ENCODE results near the gene RPS14.
A peak's percentile ranks its signal among the peaks of the same experiment; 100 is the strongest.
"Not testable (repeated sequence)": the region's sequence is repeated elsewhere in the genome, so short reads cannot be mapped to it uniquely, and the experiment has no call there.

The RPS14 gene

GRCh38 chr5:150479416-150479815, 29.9 kb upstream of the RPS14 start:
- no peak for DNase-seq

- DNase-seq, result not testable (repeated sequence)
Observed at GRCh38 chr5:150476568-150476967, 27.0 kb upstream of the RPS14 start.

GRCh38 chr5:150473673-150474358, 24.3 kb upstream of the RPS14 start:
- no peak for DNase-seq

GRCh38 chr5:150469718-150470469, 20.4 kb upstream of the RPS14 start:
- no peak for DNase-seq

GRCh38 chr5:150468206-150468605, 18.7 kb upstream of the RPS14 start:
- DNase-seq, result no peak

- DNase-seq, result no peak
Observed at GRCh38 chr5:150465927-150466326, 16.4 kb upstream of the RPS14 start.

- no peak for DNase-seq
Observed at GRCh38 chr5:150464554-150465012, 15.0 kb upstream of the RPS14 start.

- no peak for DNase-seq
Observed at GRCh38 chr5:150461231-150461630, 11.7 kb upstream of the RPS14 start.

- DNase-seq, result no peak
Observed at GRCh38 chr5:150460781-150461180, 11.2 kb upstream of the RPS14 start.

- DNase-seq, result peak; percentile 10
Observed at GRCh38 chr5:150458802-150459557, 9.4 kb upstream of the RPS14 start.

GRCh38 chr5:150457562-150458240, 8.2 kb upstream of the RPS14 start:
- DNase-seq, result no peak

GRCh38 chr5:150457121-150457520, 7.6 kb upstream of the RPS14 start:
- no peak for DNase-seq

GRCh38 chr5:150454492-150455229, 5.1 kb upstream of the RPS14 start:
- no peak for DNase-seq

GRCh38 chr5:150454027-150454426, 4.5 kb upstream of the RPS14 start:
- DNase-seq, result not testable (repeated sequence)

GRCh38 chr5:150452914-150453313, 3.4 kb upstream of the RPS14 start:
- no peak for DNase-seq

GRCh38 chr5:150451594-150451993, 2.1 kb upstream of the RPS14 start:
- DNase-seq, result no peak

GRCh38 chr5:150448952-150449516, 505 bp downstream of the RPS14 start:
- DNase-seq, result no peak

- no peak for DNase-seq
Observed at GRCh38 chr5:150448334-150448733, 1.2 kb downstream of the RPS14 start.

- DNase-seq, result no peak
Observed at GRCh38 chr5:150447188-150447587, 2.4 kb downstream of the RPS14 start.

- DNase-seq, result no peak
Observed at GRCh38 chr5:150446583-150446982, 3.0 kb downstream of the RPS14 start.

GRCh38 chr5:150446088-150446487, 3.5 kb downstream of the RPS14 start:
- no peak for DNase-seq

- DNase-seq, result no peak
Observed at GRCh38 chr5:150444770-150445169, 4.8 kb downstream of the RPS14 start.

All from SHP77 treated with DMSO at 0.1 percent for 48 hours (cell line).